GM19328 (cell line): Measurements from ENCODE around the gene TRPM6.
"Not testable (repeated sequence)": the region's sequence is repeated elsewhere in the genome, so short reads cannot be mapped to it uniquely, and the experiment has no call there.

Source experiments
- ATAC-seq: cut with Tn5 transposase; IDR thresholded peaks from one replicate; pipeline ENCODE4 v1.9.1; 2021; ENCODE audit warnings: mild to moderate bottlenecking, moderate library complexity; ENCODE audit not compliant: unreplicated experiment

TRPM6 gene

GRCh38 chr9:74858751-74859414 lies 28.8 kb downstream of the TRPM6 start:
- no peak for ATAC-seq

GRCh38 chr9:74856989-74857388 lies 30.7 kb downstream of the TRPM6 start:
- ATAC-seq: no peak

- ATAC-seq: no peak
These were observed 32.6 kb downstream of the TRPM6 start for GRCh38 chr9:74855072-74855471.

- ATAC-seq: not testable (repeated sequence)
These were observed 34.7 kb downstream of the TRPM6 start for GRCh38 chr9:74853024-74853423.

GRCh38 chr9:74848153-74848525 lies 39.6 kb downstream of the TRPM6 start:
- ATAC-seq: no peak

- ATAC-seq: no peak
These were observed 40.1 kb downstream of the TRPM6 start for GRCh38 chr9:74847478-74848152.

GRCh38 chr9:74846766-74847165 lies 41.0 kb downstream of the TRPM6 start:
- ATAC-seq: no peak

GRCh38 chr9:74838351-74838750 lies 49.4 kb downstream of the TRPM6 start:
- no peak for ATAC-seq

GRCh38 chr9:74824654-74825053 lies 63.1 kb downstream of the TRPM6 start:
- no peak for ATAC-seq

GRCh38 chr9:74821636-74822035 lies 66.1 kb downstream of the TRPM6 start:
- no peak for ATAC-seq

GRCh38 chr9:74817816-74818215 lies 69.9 kb downstream of the TRPM6 start:
- ATAC-seq: no peak

- no peak for ATAC-seq
These were observed 70.4 kb downstream of the TRPM6 start for GRCh38 chr9:74817281-74817810.

GRCh38 chr9:74810200-74810599 lies 77.5 kb downstream of the TRPM6 start:
- ATAC-seq: no peak

GRCh38 chr9:74804018-74804385 lies 83.7 kb downstream of the TRPM6 start:
- no peak for ATAC-seq

- ATAC-seq: no peak
These were observed 84.2 kb downstream of the TRPM6 start for GRCh38 chr9:74803376-74804017.

GRCh38 chr9:74800226-74800625 lies 87.5 kb downstream of the TRPM6 start:
- ATAC-seq: no peak

GRCh38 chr9:74795803-74796202 lies 91.9 kb downstream of the TRPM6 start:
- no peak for ATAC-seq

GRCh38 chr9:74795081-74795480 lies 92.6 kb downstream of the TRPM6 start:
- ATAC-seq: no peak

- ATAC-seq: no peak
These were observed 103.2 kb downstream of the TRPM6 start for GRCh38 chr9:74784506-74784905.

- ATAC-seq: no peak
These were observed 104.3 kb downstream of the TRPM6 start for GRCh38 chr9:74783408-74783807.

GRCh38 chr9:74777136-74777879 lies 110.4 kb downstream of the TRPM6 start:
- no peak for ATAC-seq
